GM23338 (cell line): ENCODE data around the gene TEX26. TPM values are rescaled to one million over a fixed set of nuclear protein-coding genes. Genes with fewer than 3 reads are reported as not detected.

Experiments used
- ATAC-seq: fragments of 200-7000 bp; cut with Tn5 transposase; 3 replicates; pipeline ENCODE4 v1.9.1; 2020
- DNase-seq: peaks from one replicate; pipeline ENCODE4 v3.0.0-alpha.2; 2015; ENCODE audit warnings: low spot score
- H2AFZ ChIP-seq: fragments of 200-600 bp; sonication (generic); 2 replicates; pipeline ENCODE4 v1.8.0; 2016; ENCODE audit warnings: antibody characterized with exemption, mild to moderate bottlenecking, moderate library complexity
- H3F3A ChIP-seq: fragments of 200-600 bp; sonication (generic); replicated peaks from 2 replicates; pipeline ENCODE4 v1.8.0; 2017; ENCODE audit warnings: antibody characterized with exemption, mixed run types, low read depth
- H3K27ac ChIP-seq: fragments of 200-600 bp; sonication (generic); 2 replicates; pipeline ENCODE4 v1.6.1; 2016; ENCODE audit warnings: low read depth
- H3K27me3 ChIP-seq: fragments of 200-600 bp; sonication (generic); 2 replicates; pipeline ENCODE4 v1.8.0; 2016; ENCODE audit warnings: mild to moderate bottlenecking, mixed run types, moderate library complexity; ENCODE audit not compliant: insufficient read depth
- H3K36me3 ChIP-seq: fragments of 200-600 bp; sonication (generic); 2 replicates; pipeline ENCODE4 v1.8.0; 2016; ENCODE audit warnings: mild to moderate bottlenecking; ENCODE audit not compliant: insufficient read depth
- H3K4me1 ChIP-seq: fragments of 200-600 bp; sonication (generic); 2 replicates; pipeline ENCODE4 v1.8.0; 2016; ENCODE audit warnings: mild to moderate bottlenecking, moderate library complexity; ENCODE audit not compliant: insufficient read depth
- H3K4me2 ChIP-seq: fragments of 200-600 bp; sonication (generic); 2 replicates; pipeline ENCODE4 v1.7.1; 2017; ENCODE audit warnings: mixed run types
- H3K4me3 ChIP-seq: fragments of 200-600 bp; sonication (generic); 2 replicates; pipeline ENCODE4 v1.6.1; 2016; ENCODE audit warnings: mixed run types
- H3K79me2 ChIP-seq: fragments of 200-600 bp; sonication (generic); replicated peaks from 2 replicates; pipeline ENCODE4 v1.8.0; 2017; ENCODE audit warnings: mild to moderate bottlenecking; ENCODE audit not compliant: insufficient read depth
- H3K9me2 ChIP-seq: fragments of 200-600 bp; sonication (generic); 2 replicates; pipeline ENCODE4 v1.8.0; 2017; ENCODE audit not compliant: insufficient read depth
- H4K20me1 ChIP-seq: fragments of 200-600 bp; sonication (generic); replicated peaks from 2 replicates; pipeline ENCODE4 v1.8.0; 2017; ENCODE audit warnings: mild to moderate bottlenecking; ENCODE audit not compliant: insufficient read depth
- H3K27ac Mint-ChIP-seq: 2 replicates; pipeline ENCODE4 v1.8.0; 2020; ENCODE audit warnings: inconsistent platforms, mild to moderate bottlenecking, moderate library complexity, mixed read lengths
- H3K27me3 Mint-ChIP-seq: 3 replicates; pipeline ENCODE4 v1.8.0; 2022; ENCODE audit warnings: low read depth, mild to moderate bottlenecking, moderate library complexity, mixed read lengths, inconsistent platforms; ENCODE audit not compliant: insufficient read depth, poor library complexity
- H3K36me3 Mint-ChIP-seq: 3 replicates; pipeline ENCODE4 v1.8.0; 2021; ENCODE audit warnings: low read depth, mild to moderate bottlenecking, inconsistent platforms, moderate library complexity, mixed read lengths
- H3K4me1 Mint-ChIP-seq: 3 replicates; pipeline ENCODE4 v1.8.0; 2020; ENCODE audit warnings: mild to moderate bottlenecking, inconsistent platforms, mixed read lengths
- H3K4me3 Mint-ChIP-seq: 3 replicates; pipeline ENCODE4 v1.8.0; 2021; ENCODE audit warnings: moderate library complexity, mild to moderate bottlenecking, inconsistent platforms, mixed read lengths
- H3K9me3 Mint-ChIP-seq: 3 replicates; pipeline ENCODE4 v1.8.0; 2020; ENCODE audit warnings: moderate library complexity, mild to moderate bottlenecking, inconsistent platforms, mixed read lengths
- CREB1 ChIP-seq: fragments of 250-450 bp; sonication (Bioruptor Pico); IDR thresholded peaks from 2 replicates; pipeline ENCODE4 v1.5.0; 2020; ENCODE audit warnings: low read depth, mild to moderate bottlenecking, moderate library complexity
- EZH2phosphoT487 ChIP-seq: fragments of 200-600 bp; sonication (generic); IDR thresholded peaks from one replicate; pipeline ENCODE4 v1.8.1; 2018; ENCODE audit warnings: antibody characterized with exemption; ENCODE audit not compliant: unreplicated experiment
- NANOG ChIP-seq: IDR thresholded peaks from 2 replicates; pipeline ENCODE4 v1.6.1; 2016; ENCODE audit warnings: antibody characterized with exemption, borderline replicate concordance
- POLR2AphosphoS5 ChIP-seq: IDR thresholded peaks from 2 replicates; pipeline ENCODE4 v1.6.1; 2016; ENCODE audit warnings: antibody characterized with exemption, low read depth
- STAT1 ChIP-seq: IDR thresholded peaks from one replicate; pipeline ENCODE4 v1.6.1; 2016; ENCODE audit warnings: antibody characterized with exemption; ENCODE audit not compliant: unreplicated experiment
- ZNF114 ChIP-seq: fragments of 250-450 bp; sonication (Bioruptor Pico); IDR thresholded peaks from 2 replicates; pipeline ENCODE4 v1.5.0; 2020; ENCODE audit warnings: mild to moderate bottlenecking, moderate library complexity
- ZNF331 ChIP-seq: fragments of 250-450 bp; sonication (Bioruptor Pico); IDR thresholded peaks from 2 replicates; pipeline ENCODE4 v1.5.0; 2020; ENCODE audit warnings: low read depth, mild to moderate bottlenecking, moderate library complexity
- ZNF462 ChIP-seq: fragments of 250-450 bp; sonication (Bioruptor Pico); IDR thresholded peaks from 2 replicates; pipeline ENCODE4 v1.5.0; 2020; ENCODE audit warnings: mild to moderate bottlenecking, moderate library complexity
- polyA plus RNA-seq: library from polyadenylated mRNA; unstranded; fragments of >200 nt; fragmentation: Nextera tagmentation; extraction: Ambion mirVana; gene quantifications from 2 replicates; pipeline ENCODE4 v1.2.1, GENCODE V29; 2016
- total RNA-seq: library from RNA; depleted of rRNA; stranded (reverse); fragments of >200 nt; shearing (Covaris generic); gene quantifications from 2 replicates; pipeline ENCODE4 v1.2.3, GENCODE V29; 2014
- TF ChIP-seq, protein P1 (sequence below): IDR thresholded peaks from 2 replicates; pipeline ENCODE4 v1.6.1; 2016; ENCODE audit warnings: antibody characterized with exemption
- TF ChIP-seq, protein P2 (sequence below), 2 experiments: fragments of 200-600 bp in 1 of 2; sonication (generic) in 1 of 2; conservative IDR thresholded peaks; 2 replicates each; pipeline versions ENCODE4 v1.5.1 to v1.6.1; 2016 to 2017; ENCODE audit warnings: antibody characterized with exemption in 2 of 2, low read depth in 2 of 2, mild to moderate bottlenecking in 2 of 2, moderate library complexity in 1 of 2
- TF ChIP-seq, protein P3 (sequence below): IDR thresholded peaks from one replicate; pipeline ENCODE4 v1.6.1; 2018; ENCODE audit warnings: antibody characterized with exemption; ENCODE audit not compliant: unreplicated experiment

TEX26 gene
- total and polyA plus RNA-seq, 2 experiments from 2014 or later = not detected

DNA sequence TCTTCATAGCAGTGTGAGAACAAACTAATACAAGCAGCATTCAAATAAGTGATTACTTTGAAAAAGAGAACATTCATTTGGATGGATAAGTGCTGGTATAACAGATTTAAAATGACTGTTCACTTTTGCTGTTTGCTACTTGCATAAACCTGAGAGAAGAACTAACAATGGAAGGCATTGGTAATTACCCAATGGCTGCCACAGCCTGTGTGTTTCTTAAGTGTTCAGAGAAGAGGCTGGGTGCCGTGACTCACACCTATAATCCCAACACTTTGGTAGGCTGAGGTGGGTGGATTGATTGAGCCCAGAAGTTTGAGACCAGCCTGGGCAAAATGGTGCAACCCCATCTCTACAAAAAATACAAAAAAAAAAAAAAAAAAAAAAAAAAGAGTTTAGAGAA lies 4.9 kb upstream of the TEX26 start:
- Histone ChIP-seq H3K79me2 (no peaks in the 10 kb centered on the region), H3K4me1 (peaks cover 4% of the 10 kb centered on the region; the same call in 1 of the 2 replicates), H3K36me3 (no peaks in the 10 kb centered on the region), H3K9me2 (no peaks in the 10 kb centered on the region), H3K4me3 (no peak overlapping the region), H3K27ac (no peak overlapping the region), H3K4me2 (no peak overlapping the region), H2AFZ (no peak overlapping the region), H4K20me1 (no peaks in the 10 kb centered on the region), H3F3A (no peaks in the 10 kb centered on the region), H3K27me3 (peaks cover 13% of the 10 kb centered on the region)
- DNase-seq = no peak
- H3K9me3 Mint-ChIP-seq = no peaks in the 10 kb centered on the region; the same call in 2 of the 3 replicates
- TF ChIP-seq, protein P1, sequence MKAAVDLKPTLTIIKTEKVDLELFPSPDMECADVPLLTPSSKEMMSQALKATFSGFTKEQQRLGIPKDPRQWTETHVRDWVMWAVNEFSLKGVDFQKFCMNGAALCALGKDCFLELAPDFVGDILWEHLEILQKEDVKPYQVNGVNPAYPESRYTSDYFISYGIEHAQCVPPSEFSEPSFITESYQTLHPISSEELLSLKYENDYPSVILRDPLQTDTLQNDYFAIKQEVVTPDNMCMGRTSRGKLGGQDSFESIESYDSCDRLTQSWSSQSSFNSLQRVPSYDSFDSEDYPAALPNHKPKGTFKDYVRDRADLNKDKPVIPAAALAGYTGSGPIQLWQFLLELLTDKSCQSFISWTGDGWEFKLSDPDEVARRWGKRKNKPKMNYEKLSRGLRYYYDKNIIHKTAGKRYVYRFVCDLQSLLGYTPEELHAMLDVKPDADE = no peak
- TF ChIP-seq CREB1 (CRISPR knock-in tag) (no peak), ZNF331 (no peak), ZNF114 (CRISPR knock-in tag) (no peak), NANOG (no peak), ZNF462 (no peak), EZH2phosphoT487 (no peak), POLR2AphosphoS5 (no peak), STAT1 (no peak)
- TF ChIP-seq, protein P2, sequence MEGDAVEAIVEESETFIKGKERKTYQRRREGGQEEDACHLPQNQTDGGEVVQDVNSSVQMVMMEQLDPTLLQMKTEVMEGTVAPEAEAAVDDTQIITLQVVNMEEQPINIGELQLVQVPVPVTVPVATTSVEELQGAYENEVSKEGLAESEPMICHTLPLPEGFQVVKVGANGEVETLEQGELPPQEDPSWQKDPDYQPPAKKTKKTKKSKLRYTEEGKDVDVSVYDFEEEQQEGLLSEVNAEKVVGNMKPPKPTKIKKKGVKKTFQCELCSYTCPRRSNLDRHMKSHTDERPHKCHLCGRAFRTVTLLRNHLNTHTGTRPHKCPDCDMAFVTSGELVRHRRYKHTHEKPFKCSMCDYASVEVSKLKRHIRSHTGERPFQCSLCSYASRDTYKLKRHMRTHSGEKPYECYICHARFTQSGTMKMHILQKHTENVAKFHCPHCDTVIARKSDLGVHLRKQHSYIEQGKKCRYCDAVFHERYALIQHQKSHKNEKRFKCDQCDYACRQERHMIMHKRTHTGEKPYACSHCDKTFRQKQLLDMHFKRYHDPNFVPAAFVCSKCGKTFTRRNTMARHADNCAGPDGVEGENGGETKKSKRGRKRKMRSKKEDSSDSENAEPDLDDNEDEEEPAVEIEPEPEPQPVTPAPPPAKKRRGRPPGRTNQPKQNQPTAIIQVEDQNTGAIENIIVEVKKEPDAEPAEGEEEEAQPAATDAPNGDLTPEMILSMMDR (conservative IDR thresholded peaks at IDR 0.05; ENCODE audit: low read depth in 2 of 2) = no peak
- TF ChIP-seq, protein P3, sequence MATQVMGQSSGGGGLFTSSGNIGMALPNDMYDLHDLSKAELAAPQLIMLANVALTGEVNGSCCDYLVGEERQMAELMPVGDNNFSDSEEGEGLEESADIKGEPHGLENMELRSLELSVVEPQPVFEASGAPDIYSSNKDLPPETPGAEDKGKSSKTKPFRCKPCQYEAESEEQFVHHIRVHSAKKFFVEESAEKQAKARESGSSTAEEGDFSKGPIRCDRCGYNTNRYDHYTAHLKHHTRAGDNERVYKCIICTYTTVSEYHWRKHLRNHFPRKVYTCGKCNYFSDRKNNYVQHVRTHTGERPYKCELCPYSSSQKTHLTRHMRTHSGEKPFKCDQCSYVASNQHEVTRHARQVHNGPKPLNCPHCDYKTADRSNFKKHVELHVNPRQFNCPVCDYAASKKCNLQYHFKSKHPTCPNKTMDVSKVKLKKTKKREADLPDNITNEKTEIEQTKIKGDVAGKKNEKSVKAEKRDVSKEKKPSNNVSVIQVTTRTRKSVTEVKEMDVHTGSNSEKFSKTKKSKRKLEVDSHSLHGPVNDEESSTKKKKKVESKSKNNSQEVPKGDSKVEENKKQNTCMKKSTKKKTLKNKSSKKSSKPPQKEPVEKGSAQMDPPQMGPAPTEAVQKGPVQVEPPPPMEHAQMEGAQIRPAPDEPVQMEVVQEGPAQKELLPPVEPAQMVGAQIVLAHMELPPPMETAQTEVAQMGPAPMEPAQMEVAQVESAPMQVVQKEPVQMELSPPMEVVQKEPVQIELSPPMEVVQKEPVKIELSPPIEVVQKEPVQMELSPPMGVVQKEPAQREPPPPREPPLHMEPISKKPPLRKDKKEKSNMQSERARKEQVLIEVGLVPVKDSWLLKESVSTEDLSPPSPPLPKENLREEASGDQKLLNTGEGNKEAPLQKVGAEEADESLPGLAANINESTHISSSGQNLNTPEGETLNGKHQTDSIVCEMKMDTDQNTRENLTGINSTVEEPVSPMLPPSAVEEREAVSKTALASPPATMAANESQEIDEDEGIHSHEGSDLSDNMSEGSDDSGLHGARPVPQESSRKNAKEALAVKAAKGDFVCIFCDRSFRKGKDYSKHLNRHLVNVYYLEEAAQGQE = no peak
- ATAC-seq = no peak
- H3K27me3 Mint-ChIP-seq = peaks cover 4% of the 10 kb centered on the region
- H3K4me1 Mint-ChIP-seq = peaks cover 15% of the 10 kb centered on the region
- H3K27ac Mint-ChIP-seq = no peak overlapping the region
- H3K4me3 Mint-ChIP-seq = no peak overlapping the region
- H3K36me3 Mint-ChIP-seq = no peaks in the 10 kb centered on the region
